GM21529 (cell line): Measurements from ENCODE around the gene ZNF600.
A peak's percentile ranks its signal among the peaks of the same experiment; 100 is the strongest.
"Not testable (repeated sequence)": the region's sequence is repeated elsewhere in the genome, so short reads cannot be mapped to it uniquely, and the experiment has no call there.

Experiments
- ATAC-seq: cut with Tn5 transposase; IDR thresholded peaks from one replicate; pipeline ENCODE4 v1.9.1; 2021; ENCODE audit not compliant: unreplicated experiment

The ZNF600 gene

DNA sequence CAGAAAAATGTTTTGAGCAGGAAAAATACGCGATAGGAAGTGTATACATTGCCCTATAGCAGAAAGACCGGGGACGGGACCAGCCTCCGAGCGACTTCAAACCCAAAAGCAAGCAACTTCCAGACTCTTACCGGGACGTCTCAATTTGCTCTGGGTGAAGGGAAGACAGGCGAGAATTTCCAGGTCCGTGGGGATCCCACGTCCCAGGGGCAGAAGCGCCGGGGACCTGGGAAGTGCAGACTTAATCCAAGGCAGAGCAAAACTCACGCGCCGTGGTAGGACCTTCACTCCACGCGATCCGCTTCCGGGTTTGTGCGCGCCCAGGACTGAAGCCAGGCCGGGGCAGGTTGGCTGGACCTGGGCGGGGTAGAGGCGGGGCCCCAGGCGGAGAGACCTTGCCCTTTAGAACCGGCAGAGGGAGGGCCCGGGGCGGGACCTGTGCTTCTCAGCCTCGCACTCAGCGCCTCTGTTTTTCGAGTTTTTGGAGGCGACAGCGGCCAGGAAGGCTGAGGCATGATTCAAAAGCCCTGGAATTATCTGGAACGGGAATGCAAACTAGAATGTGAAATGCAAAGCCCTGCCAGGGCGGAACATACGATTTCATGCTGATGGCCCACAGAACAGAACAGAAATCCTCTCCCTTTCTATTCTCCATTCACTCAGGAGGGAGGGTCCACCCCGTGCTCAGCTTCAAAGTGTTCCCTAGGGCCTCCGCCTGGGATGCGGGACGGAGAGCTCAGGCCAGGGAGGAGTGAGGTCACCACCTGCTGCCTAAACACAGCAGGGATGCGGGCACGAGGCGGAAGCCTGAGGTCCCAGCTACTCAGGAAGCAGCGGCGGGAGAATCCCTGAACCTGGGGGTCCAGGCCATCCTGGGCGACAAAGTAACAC is at the start of gene ZNF600:
ZNF600 (minus strand) TSS at position 328 of the 891 bp plus-strand sequence. CDS start 7,903 bp downstream, outside the sequence.
- peak; percentile 93 for ATAC-seq

DNA sequence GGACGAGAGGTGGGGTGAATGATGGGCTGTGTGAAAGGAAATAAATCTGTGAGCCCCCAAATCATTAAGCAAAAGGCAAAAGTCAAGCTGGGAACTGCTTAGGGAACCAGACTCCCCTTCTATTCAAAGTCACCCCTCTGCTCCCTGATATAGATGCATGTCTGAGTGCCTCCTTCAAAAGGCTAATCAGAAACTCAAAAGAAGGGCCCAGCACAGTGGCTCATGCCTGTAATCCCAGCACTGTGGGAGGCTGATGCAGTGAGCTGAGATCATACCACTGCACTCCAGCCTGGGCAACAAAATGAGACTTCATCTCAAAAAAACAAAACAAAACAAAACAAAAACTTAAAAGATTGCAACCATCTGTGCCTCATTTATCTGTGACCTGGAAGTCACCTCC is 47.7 kb upstream of the ZNF600 start:
- not testable (repeated sequence) for ATAC-seq

DNA sequence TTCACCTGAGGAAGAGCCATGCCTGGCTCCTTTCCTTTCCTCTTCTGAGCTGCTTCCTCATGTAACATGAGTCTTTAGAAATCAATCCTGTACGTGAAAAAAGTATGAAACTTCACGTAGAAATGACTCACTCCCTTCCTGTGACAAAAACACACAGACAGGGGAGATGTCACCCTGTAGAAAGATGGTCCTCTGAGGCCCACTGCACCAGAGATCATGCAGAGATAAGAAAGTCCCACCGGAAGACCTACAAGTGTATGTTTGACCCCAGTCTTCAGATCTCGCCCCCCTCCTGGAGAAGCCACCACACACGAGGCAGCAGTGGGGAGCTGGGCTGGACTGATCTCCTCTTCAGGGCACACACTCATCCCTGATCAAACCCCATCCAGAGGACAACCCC is 47.0 kb upstream of the ZNF600 start:
- ATAC-seq = not testable (repeated sequence)

DNA sequence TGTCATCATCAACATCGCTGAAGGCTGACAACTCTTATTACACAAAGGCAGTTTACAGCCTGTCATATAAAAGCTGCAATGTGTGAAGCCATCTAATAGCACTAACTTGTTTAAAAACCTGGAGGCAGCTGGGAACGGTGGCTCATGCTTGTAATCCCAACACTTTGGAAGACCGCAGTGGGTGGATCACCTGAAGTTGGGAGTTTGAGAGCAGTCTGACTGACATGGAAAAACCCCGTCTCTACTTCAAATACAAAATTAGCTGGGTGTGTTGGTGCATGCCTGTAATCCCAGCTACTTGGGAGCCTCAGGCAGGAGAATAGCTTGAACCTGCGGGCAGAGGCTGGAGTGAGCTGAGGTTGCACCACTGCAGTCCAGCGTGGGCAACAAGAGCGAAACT is 43.3 kb upstream of the ZNF600 start:
- ATAC-seq = not testable (repeated sequence)

DNA sequence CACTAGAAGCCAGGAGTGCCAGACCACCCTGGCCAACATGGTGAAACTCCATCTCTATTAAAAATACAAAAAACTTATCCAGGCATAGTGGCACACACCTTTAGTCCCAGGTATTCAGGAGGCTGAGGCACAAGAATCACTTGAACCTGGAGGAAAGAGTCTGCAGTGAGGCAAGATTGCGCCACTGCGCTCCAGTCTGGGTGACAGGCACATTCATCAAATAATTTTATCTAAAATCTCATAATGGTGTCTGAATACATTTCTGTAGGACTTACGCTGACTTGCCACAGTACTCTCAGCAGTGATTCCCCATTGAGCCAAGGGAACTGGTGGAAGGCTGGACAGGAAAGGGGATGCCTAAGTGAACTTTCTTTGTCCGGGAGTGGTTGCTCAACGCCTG is 39.2 kb upstream of the ZNF600 start:
- no peak for ATAC-seq

DNA sequence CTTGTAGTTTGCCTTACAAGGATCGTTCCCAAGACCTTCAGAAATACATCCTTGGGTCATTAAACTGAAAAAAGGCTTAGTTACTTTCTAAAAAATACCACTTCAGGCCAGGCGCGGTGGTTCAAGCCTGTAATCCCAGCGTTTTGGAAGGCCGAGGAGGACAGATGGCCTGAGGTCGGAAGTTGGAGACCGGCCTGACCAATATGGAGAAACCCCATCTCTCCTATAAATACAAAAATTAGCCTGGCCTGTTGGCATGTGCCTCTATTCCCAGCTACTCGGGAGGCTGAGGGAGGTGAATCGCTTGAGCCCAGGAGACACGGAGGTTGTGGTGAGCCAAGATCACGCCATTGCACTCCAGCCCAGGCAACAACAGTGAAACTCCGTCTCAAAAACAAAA is 37.1 kb upstream of the ZNF600 start:
- no peak for ATAC-seq

DNA sequence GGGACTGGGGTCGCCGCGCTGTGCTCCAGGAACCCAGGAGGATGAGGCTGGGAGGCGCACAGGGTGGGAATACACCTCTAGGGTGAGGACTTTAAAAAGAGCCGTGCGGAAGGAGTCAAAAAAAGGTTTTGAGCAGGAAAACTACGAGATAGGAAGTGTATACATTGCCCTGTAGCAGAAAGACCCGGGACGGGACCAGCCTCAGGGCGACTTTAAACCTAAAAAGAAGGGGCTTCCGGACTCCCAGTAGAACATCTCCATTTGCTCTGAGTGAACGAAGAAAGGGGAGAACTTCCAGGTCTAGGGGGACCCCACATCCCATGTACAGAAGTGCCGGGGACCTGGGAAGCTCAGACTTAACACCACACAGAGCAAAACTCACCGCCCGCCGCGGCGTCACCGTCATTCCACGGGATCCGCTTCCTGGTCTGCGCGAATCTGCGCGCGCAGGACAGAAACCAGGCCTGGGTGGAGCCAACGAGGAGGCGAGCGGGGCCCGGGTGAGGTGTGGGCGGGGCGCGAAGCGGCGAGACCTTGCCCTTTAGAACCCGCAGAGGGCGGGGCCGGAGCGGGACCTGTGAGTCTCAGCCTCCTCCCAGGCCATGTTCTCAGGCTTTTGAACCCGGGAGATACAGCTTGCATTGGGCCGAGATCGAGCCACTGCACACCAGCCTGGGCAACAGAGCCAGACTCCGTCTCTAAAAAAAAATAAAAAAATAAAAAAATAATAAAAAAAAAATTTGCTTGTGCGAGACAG is 34.8 kb upstream of the ZNF600 start, which contains the start of gene ZNF28:
ZNF28 (minus strand) TSS at position 430 of the 757 bp plus-strand sequence. CDS start 3,675 bp downstream, outside the sequence.
- peak; percentile 95 for ATAC-seq

DNA sequence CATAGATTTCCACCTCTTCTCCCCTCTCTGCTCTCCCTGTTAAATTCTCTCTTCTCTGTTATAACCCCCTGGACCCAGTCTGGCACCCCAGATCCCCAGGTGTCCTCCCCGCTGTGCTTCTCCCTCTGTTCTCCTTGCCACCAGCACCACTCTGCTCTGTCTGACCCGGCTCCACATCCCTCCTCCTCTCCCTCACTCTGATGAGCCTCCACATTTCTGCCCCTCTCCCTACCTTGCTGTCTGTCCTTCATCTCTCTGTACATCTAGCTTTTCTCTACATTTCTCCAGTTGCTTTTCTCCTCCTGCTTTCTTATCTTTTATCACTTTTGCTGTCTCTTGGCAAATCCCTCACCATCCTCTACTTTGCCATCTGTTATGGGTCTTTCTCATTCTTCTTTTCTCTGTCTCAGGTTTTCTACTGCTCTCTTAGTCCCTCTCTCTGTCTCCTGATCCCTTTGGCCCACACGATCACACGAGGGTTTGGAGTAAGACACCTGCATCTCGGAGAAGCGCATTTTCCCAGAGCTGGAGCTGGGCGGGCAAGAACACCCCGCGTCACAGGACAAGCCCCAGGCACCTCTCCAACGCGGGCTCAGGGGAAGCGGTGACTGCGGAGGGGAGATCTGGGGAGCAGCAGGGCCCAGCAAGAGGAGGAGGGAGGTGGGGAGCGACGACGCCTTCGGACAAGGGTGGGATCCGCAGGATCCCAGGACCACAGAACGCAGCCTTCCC is 34.0 kb upstream of the ZNF600 start:
- peak; percentile 38 for ATAC-seq

DNA sequence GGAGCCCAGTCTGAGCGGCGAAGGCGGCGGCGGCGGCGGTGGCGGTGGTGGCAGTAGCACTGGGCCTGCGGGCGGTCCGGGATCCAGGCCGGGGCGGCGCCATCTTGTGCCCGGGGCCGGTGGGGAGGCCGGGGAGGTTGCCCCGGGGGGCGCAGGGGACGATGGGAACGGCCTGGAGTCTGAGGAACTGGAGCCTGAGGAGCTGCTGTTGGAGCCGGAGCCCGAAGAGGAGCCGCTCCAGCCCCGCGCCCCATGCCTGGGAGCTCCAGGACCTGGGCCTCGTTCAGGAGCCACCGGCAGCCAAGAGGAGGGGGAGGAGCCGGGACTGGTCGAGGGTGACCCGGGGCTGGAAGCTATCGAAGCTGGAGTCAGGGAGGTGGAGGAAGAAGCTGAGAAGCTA is 23.2 kb upstream of the ZNF600 start:
- no peak for ATAC-seq

DNA sequence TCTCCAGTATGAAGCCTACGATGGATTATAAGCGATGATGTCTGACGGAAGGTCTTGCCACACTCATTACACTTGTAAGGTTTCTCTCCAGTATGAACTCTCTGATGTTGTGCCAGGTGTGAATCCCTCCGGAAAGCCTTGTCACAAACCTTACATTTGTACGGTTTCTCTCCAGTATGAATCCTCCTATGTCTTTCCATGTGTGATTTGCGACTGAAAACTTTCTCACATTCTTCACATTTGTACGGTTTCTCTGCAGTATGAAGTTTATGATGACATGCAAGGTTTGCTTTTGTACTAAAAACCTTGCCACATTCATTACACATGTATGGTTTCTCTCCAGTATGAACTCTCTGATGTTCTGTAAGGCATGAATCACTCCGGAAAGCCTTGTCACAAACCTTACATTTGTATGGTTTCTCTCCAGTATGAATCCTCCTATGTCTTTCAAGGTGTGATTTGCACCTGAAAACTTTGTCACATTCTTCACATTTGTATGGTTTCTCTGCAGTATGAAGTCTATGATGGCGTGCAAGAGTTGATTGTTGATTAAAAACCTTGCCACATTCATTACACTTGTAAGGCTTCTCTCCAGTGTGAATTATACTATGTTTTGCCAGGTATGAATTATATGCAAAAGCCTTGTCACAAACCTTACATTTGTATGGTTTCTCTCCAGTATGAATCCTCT is 13.5 kb upstream of the ZNF600 start:
- not testable (repeated sequence) for ATAC-seq

DNA sequence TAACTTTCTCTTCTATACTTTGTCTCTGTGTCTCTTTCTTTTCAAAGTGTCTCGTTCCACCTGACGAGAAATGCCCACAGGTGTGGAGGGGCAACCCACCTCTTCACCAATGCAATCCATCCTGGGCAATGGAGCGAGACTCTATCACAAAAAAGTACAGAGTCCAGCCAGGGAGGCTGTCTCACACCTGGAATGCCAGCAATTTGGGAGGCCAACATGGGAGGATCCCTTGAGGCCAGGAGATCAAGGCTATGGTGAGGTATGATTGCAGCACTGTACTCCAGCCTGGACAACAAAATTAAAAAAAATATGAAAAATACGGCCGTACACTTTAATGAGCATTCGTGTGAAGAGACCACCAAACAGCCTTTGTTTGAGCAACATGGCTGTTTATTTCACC is 2.8 kb upstream of the ZNF600 start:
- ATAC-seq = no peak

DNA sequence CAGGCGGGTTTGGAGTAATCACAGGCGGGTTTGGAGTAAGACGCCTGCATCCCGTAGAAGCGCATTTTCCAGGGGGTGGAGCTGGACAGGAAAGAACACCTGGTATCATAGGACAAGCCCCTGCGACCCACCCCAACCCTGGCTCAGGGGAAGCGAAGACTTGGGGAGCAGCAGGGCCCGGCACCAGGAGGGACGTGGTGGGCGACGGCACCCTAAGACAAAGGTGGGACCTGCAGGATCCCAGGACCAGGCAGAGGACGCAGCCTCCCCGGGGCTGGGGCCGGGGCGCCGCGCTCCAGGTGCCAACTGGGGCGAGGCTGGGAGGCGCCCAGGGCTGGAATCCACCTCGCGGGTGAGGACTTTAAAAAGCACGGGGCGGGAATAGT is 520 bp downstream of the ZNF600 start:
- peak; percentile 22 for ATAC-seq

DNA sequence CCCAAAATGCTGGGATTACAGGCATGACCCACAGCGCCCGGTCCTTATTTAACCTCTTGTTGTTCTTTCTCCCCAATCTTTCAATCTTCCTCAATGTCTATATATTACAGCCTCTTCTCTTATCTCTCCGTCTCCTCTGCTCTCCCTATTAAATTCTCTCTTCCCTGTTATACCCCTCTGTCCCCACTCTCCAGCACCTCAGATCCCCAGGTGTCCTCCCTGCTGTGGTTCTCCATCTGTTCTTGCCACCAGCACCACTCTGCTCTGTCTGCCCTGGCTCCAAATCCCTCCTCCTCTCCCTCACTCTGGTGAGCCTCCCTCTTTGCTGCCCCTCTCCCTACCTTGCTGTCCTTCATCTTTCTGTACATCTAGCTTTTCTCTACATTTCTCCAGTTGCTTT is 1.1 kb downstream of the ZNF600 start:
- no peak for ATAC-seq

DNA sequence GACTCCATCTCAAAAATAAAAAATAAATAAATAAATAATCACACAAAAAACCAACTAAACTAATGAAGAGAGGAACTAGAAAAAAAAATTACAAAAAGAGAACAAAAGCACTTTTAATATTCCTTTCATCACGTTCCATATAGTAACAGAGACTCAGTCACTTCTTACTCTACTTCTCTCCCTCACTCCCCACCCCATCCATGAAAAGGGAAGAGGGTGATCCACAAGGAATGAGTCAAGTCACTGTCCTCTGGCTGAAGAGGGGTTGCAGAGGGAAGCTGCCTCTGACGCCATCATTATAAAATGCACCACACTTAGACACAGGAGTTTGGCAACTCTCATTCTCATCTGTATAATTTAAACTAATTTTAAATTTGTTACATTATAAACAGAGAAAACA is 3.7 kb downstream of the ZNF600 start:
- not testable (repeated sequence) for ATAC-seq

DNA sequence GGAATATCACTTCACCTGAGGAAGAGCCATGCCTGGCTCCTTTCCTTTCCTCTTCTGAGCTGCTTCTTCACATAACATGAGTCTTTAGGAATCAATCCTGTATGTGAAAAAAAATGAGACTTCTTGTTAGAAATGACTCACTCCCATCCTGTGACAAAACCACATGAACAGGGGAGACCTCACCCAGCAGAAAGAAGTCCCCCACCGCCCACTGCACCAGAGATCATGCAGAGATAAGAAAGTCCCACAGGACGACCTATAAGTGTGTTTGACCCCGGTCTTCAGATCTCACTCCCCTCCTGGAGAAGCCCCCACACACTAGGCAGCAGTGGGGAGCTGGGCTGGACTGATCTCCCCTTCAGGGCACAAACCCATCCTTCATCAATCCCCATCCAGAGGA is 7.8 kb downstream of the ZNF600 start:
- ATAC-seq = no peak

DNA sequence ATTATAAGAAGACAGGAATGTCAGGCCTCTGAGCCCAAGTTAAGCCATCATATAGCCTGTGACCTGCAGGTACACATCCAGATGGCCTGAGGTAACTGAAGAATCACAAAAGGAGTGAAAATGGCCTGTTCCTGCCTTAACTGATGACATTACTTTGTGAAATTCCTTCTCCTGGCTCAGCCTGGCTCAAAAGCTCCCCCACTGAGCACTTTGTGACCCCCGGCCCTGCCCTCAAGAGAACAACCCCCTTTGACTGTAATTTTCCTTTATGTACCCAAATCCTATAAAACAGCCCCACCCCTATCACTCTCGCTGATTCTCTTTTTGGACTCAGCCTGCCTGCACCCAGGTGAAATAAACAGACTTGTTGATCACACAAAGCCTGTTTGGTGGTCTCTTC is 30.1 kb downstream of the ZNF600 start:
- ATAC-seq = not testable (repeated sequence)

DNA sequence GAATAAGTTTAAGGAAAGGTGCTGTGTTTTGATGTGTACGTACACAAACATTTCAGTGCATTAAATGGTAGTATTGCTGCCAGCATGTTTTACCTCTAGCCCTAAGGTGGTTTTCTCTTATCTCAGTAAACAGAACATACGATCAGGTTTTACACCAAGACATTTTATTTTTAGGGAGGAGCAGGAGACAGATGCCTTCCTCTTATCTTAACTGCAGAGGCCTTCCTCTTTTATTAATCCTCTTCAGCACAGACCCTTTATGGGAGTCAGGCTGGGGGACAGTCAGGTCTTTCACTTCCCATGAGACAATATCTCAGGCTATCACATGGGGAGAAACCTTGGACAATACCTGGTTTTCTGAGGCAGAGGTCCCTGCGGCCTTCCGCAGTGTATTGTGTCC is 36.8 kb downstream of the ZNF600 start:
- ATAC-seq = no peak

DNA sequence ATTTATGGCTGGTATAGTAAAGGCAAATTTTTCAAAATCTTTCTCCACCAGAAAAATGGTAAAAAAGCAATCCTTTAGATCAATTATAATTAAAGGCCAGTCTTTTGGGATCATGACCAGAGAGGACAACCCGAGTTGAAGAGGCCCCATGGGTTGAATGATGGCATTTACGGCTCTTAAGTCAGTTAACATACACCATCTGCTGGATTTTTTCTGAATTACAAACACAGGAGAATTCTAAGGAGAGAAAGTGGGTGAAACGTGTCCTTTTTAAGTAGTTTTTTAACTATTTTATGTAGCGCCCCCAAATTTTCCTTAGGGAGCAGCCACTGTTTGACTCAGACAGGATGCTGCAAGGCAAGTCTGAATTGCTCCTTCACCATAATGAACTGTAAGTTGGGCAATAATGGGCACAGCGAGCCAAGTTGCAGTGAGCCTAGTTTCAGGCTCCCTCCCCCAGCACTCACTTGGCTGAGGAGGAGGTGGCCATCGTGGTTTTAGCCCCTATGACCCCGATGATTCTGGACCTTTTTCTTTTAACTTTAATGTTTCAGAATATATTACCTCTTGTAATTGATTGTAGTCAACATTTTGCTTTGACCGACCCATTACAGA is 38.1 kb downstream of the ZNF600 start:
- no peak for ATAC-seq

DNA sequence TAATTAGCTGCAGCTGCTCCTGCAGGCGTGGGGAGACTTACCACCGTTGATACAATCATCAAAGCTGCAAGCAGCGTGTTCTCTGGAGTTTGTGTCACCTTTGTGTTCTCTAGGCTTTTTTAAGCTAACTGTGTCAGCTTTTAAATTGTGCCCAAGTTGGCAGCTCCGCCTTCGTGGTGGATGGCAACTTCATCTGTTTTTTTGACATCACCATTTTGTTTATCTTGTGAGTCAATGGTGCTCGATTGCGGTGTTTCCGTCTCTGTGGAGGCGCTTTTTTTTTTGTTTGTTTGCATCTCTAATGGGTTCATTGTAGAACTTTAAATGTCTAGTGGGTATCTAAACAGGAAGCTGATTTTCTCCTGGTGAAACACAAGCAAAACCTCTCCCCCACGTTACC is 40.7 kb downstream of the ZNF600 start:
- not testable (repeated sequence) for ATAC-seq

DNA sequence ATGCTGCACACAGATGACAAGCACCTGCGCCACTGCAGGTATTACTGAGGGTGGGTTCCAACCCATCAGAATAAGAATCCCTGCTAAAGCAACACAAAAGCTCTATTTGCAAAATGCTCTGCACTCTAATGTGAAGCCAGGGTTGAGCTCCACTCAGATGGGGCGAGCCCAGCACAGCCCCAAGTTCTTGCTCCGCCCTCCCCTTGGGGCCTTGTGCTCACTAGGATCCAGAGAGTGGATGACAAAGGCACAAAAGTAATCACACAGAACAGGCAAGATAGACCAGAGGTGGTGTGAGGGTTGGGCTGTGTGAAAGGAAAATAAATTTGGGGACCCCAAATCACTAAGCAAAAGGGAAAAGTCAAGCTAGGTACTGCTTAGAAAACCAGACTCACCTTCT is 43.5 kb downstream of the ZNF600 start:
- no peak for ATAC-seq
